Erythroblast (primary cell): Measurements from ENCODE around the gene ZNF677.

Source experiments
- GATA1 ChIP-seq: IDR thresholded peaks from 2 replicates; pipeline ENCODE4 v1.6.1; 2011; ENCODE audit warnings: low read depth, mild to moderate bottlenecking, control low read depth, low read length, moderate library complexity
- POLR2A ChIP-seq: IDR thresholded peaks from 2 replicates; pipeline ENCODE4 v1.6.1; 2011; ENCODE audit warnings: mild to moderate bottlenecking, low read length

- TF ChIP-seq POLR2A (no peak), GATA1 (no peak)
Measured at GRCh38 chr19:53196777-53197396, 57.8 kb downstream of the ZNF677 start.
